Right lobe of liver (tissue), 6 donors: Measurements from ENCODE around the gene RASAL1. TPM values are rescaled to one million over a fixed set of nuclear protein-coding genes. Genes with fewer than 3 reads are reported as not detected.
"Not testable (repeated sequence)": the region's sequence is repeated elsewhere in the genome, so short reads cannot be mapped to it uniquely, and the experiment has no call there.

ENCODE experiments used
- ATAC-seq, 4 donors: fragments of 200-7000 bp; cut with Tn5 transposase; one replicate each; pipeline ENCODE4 v1.9.1; 2020; ENCODE audit warnings: mild to moderate bottlenecking in 4 of 4, moderate library complexity in 4 of 4
- DNase-seq, 3 donors: peaks; one replicate each; pipeline ENCODE4 v3.0.0-alpha.2; 2020
- H3K27ac ChIP-seq, 3 donors: fragments of 200-600 bp; one replicate each; pipeline ENCODE4 v1.8.0; 2022
- H3K27me3 ChIP-seq, 2 donors: fragments of 200-600 bp; one replicate each; pipeline ENCODE4 v1.8.0; 2022
- H3K36me3 ChIP-seq, 4 donors: fragments of 200-600 bp; sonication (generic) in 1 of 4; one replicate each; pipeline versions ENCODE4 v1.5.1 to v1.8.0; 2017 to 2022; ENCODE audit warnings: control low read depth in 1 of 4
- H3K4me1 ChIP-seq, 4 donors: fragments of 200-600 bp; sonication (generic) in 1 of 4; one replicate each; pipeline versions ENCODE4 v1.5.1 to v1.8.0; 2017 to 2022; ENCODE audit warnings: control low read depth in 1 of 4
- H3K4me3 ChIP-seq, 3 donors: fragments of 200-600 bp; one replicate each; pipeline ENCODE4 v1.8.0; 2022
- H3K9me3 ChIP-seq, 4 donors: fragments of 200-600 bp; sonication (generic) in 1 of 4; one replicate each; pipeline versions ENCODE4 v1.5.1 to v1.8.0; 2017 to 2022; ENCODE audit warnings: control low read depth in 1 of 4
- CTCF ChIP-seq, 4 donors: fragments of 200-600 bp in 3 of 4; fragments of 450-650 bp in 1 of 4; IDR thresholded peaks; one replicate each; pipeline versions ENCODE4 v1.5.1 to v1.8.0; 2016 to 2022; ENCODE audit warnings: antibody characterized with exemption in 4 of 4, mild to moderate bottlenecking in 2 of 4
- POLR2A ChIP-seq: fragments of 450-650 bp; IDR thresholded peaks from one replicate; pipeline ENCODE4 v1.6.1; 2017; ENCODE audit warnings: antibody characterized with exemption, mild to moderate bottlenecking
- WGBS: methylation state at CpG from one replicate; pipeline ENCODE4 v1.1.6; 2018; ENCODE audit warnings: low coverage, low lambda C conversion rate; ENCODE audit not compliant: insufficient coverage; ENCODE audit errors: missing lambda C conversion rate; 5-methylcytosine and 5-hydroxymethylcytosine counted together
- intact Hi-C, 2 donors: fragments of 100-400 bp; cut with DNase I; formaldehyde crosslinking; loops; one replicate each; pipeline versions ENCODE4 v1.11.2 to v1.14.1; 2022
- total RNA-seq, 6 experiments: library from RNA; depleted of rRNA in 2 of 6; stranded (reverse); fragments of >200 nt in 2 of 6; fragmentation: NEBNext Ultra II Directional in 3 of 6; extraction: Animal tissue kit (Norgen Biotek cat#: 25700) in 3 of 6; gene quantifications; one replicate each; pipeline versions ENCODE4 v1.1.0 to v1.2.4, GENCODE V29; 2016 to 2023
- donor health status: DM: no; HTN: yes; CAD: no.
- donor health status: DM: no; HTN: no; CAD: no.
- donor health status: DM: no; HTN: no; CAD: no.
- donor health status: DM: no; HTN: yes; CAD: no.
- donor health status: DM: no; HTN: yes; CAD: no.

RASAL1 gene
- total RNA-seq, 6 experiments from 2014 or later, result 0.10 to 0.24 (median 0.15) TPM; not detected in 2

DNA sequence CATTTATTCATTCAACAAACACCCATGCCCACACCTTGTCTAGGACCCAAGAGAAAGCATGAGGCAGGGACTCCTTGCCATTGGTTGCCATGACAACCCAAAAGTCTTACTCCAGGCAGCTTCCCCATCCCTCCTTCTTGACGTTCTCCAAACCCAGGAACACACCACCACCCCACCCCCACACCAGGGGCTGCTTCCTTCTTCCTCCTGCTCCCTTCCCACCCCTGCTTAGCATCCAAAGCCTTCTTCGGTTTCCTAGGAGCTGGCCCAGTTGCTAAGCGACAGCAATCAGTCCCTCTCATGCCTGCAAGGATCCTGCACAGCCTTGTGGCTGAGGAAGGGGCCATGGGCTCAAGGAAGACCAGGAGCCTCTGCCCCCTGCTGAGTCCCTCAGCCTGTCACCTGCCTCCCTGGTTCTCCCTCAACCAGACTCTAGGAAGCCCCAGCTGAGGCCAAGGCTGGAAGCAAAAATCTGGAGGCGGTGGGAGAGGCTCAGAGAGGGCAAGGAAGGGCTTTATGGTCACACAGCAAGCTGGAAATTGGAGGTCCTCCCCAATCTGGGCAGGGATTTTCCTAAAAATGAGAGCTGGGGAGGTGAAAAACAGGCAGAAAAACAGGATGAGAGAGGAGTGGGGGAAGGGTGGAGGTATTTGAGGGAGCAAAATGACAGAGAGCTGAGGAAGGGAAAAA is 15.4 kb downstream of the RASAL1 start:
- no peaks in the 10 kb centered on the region for H3K4me1 ChIP-seq
- ATAC-seq, result no peak
- H3K9me3 ChIP-seq, result no peaks in the 10 kb centered on the region
- no peaks in the 10 kb centered on the region for H3K36me3 ChIP-seq
- no peak overlapping the region for H3K27ac ChIP-seq
- H3K27me3 ChIP-seq, result no peaks in the 10 kb centered on the region
- 23% methylated on average over 3 of the region's 4 CpGs for WGBS
- intact Hi-C loops, result no loop called here
- TF ChIP-seq CTCF (IDR thresholded peaks at IDR 0.05) (no peak), POLR2A (no peak)
- no peak for DNase-seq
- H3K4me3 ChIP-seq, result no peak overlapping the region

GRCh38 chr12:113118142-113118541 is 17.4 kb downstream of the RASAL1 start:
- H3K27ac ChIP-seq, result no peak overlapping the region
- H3K4me3 ChIP-seq, result no peak overlapping the region
- no peak for ATAC-seq
- no peaks in the 10 kb centered on the region for H3K36me3 ChIP-seq
- H3K27me3 ChIP-seq, result no peaks in the 10 kb centered on the region
- no peak for DNase-seq
- TF ChIP-seq CTCF (IDR thresholded peaks at IDR 0.05) (no peak), POLR2A (no peak)
- no peaks in the 10 kb centered on the region for H3K9me3 ChIP-seq
- intact Hi-C loops, result no loop called here
- 86% methylated on average over 1 of the region's 1 CpG for WGBS
- no peaks in the 10 kb centered on the region for H3K4me1 ChIP-seq

GRCh38 chr12:113117684-113118083 is 17.9 kb downstream of the RASAL1 start:
- 71% methylated on average over 8 of the region's 8 CpGs for WGBS
- not testable (repeated sequence) for H3K9me3 ChIP-seq

GRCh38 chr12:113116875-113117274 is 18.7 kb downstream of the RASAL1 start:
- intact Hi-C loops, result no loop called here
- H3K9me3 ChIP-seq, result no peaks in the 10 kb centered on the region
- no peak overlapping the region for H3K27ac ChIP-seq
- no peaks in the 10 kb centered on the region for H3K36me3 ChIP-seq
- TF ChIP-seq CTCF (IDR thresholded peaks at IDR 0.05) (no peak), POLR2A (no peak)
- ATAC-seq (no peak), DNase-seq (no peak)
- WGBS, result 17% methylated on average over 1 of the region's 6 CpGs
- H3K4me3 ChIP-seq, result no peak overlapping the region
- H3K27me3 ChIP-seq, result no peaks in the 10 kb centered on the region
- H3K4me1 ChIP-seq, result no peaks in the 10 kb centered on the region

More at GRCh38 chr12:113117684-113118083, 17.9 kb downstream of the RASAL1 start:
- H3K27ac ChIP-seq, ATAC-seq, DNase-seq, H3K27me3 ChIP-seq, H3K36me3 ChIP-seq, intact Hi-C loops, H3K4me3 ChIP-seq, H3K4me1 ChIP-seq: not testable (repeated sequence)

DNA sequence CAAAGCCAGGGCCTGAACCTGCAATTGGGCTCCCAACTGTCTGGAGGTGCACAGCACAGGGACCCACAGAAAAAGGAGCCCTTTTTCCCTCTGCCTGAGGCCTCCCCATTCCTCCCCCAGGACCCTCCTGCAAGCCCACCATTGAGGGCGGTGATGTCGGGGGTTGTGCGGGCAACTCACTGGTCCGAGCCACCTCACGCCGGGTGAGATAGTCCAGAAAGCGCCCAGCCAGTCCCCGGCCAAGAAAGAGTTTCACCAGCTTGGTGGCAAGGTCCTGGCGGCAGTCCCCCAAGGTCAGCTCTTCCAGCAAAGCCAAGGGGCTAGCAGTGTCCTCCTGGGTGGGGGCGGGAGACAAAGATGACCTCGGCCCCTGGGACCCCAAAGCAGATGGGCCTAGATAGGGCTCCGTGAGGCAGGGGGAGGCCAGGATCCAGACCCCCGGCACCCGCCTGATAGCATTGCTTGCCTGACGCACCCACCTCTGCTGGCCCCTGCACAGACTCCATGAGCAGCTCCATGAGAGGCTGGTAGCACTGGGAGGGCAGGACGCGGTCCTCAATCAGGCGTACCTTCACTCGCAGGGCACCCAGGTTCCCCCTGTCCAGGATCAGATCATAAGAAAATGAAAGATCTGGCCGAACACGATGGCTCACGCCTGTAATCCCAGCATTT is 20.0 kb downstream of the RASAL1 start:
- no peak overlapping the region for H3K27ac ChIP-seq
- TF ChIP-seq POLR2A, result no peak
- TF ChIP-seq CTCF (IDR thresholded peaks at IDR 0.05), result no peak
- intact Hi-C loops, result no loop called here
- no peaks in the 10 kb centered on the region for H3K4me1 ChIP-seq
- DNase-seq (no peak), ATAC-seq (no peak)
- 70% methylated on average over 6 of the region's 22 CpGs for WGBS
- H3K27me3 ChIP-seq, result no peaks in the 10 kb centered on the region
- no peaks in the 10 kb centered on the region for H3K9me3 ChIP-seq
- no peaks in the 10 kb centered on the region for H3K36me3 ChIP-seq
- H3K4me3 ChIP-seq, result no peak overlapping the region
